SK-N-SH (cell line): ENCODE measurements around the gene PHKB. TPM values are rescaled to one million over a fixed set of nuclear protein-coding genes. Genes with fewer than 3 reads are reported as not detected.

Experiments
- CTCF ChIA-PET: fragments of 300-600, 350-600 bp; formaldehyde crosslinking; extraction: SDS; loops from one replicate; lab custom pipeline; 2021; lab: Yijun Ruan, JAX
- POLR2A ChIA-PET: fragments of 350-600 bp; sonication (Branson Sonifier 250); formaldehyde crosslinking; extraction: SDS; loops from one replicate; lab custom pipeline; 2020; ENCODE audit warnings: antibody characterized with exemption, inconsistent platforms; lab: Yijun Ruan, JAX
- DNase-seq: peaks from one replicate; pipeline ENCODE4 v3.0.0; 2012
- H2AFZ ChIP-seq: fragments of 200-600 bp; sonication (generic); 2 replicates; pipeline ENCODE4 v1.8.1; 2016; ENCODE audit warnings: antibody characterized with exemption, mild to moderate bottlenecking, low read depth
- H3F3A ChIP-seq: fragments of 200-600 bp; sonication (generic); replicated peaks from 2 replicates; pipeline ENCODE3; 2016; ENCODE audit warnings: antibody characterized with exemption, mild to moderate bottlenecking; ENCODE audit not compliant: insufficient read depth
- H3K27ac ChIP-seq, 2 experiments: fragments of 200-500 bp in 1 of 2; fragments of 200-600 bp in 1 of 2; sonication (Bioruptor generic) in 1 of 2; sonication (generic), shearing (Covaris generic) in 1 of 2; 2 replicates each; pipeline versions ENCODE4 v1.5.1 to v1.6.1; 2014 to 2016; ENCODE audit warnings: low read depth in 2 of 2, inconsistent platforms in 1 of 2, low read length in 1 of 2, mild to moderate bottlenecking in 1 of 2, mixed read lengths in 1 of 2
- H3K27me3 ChIP-seq: fragments of 200-600 bp; sonication (generic), shearing (Covaris generic); 2 replicates; pipeline ENCODE4 v1.6.1; 2016; ENCODE audit warnings: mixed run types; ENCODE audit not compliant: insufficient read depth
- H3K36me3 ChIP-seq, 2 experiments: fragments of 200-500 bp in 1 of 2; fragments of 200-600 bp in 1 of 2; sonication (Bioruptor generic) in 1 of 2; sonication (generic) in 1 of 2; replicated peaks in 1 of 2; 2 replicates each; pipeline versions ENCODE3 to v1.5.1; 2014 to 2016; ENCODE audit warnings: low read length in 1 of 2, mild to moderate bottlenecking in 1 of 2; ENCODE audit not compliant: insufficient read depth in 2 of 2, control insufficient read depth in 1 of 2
- H3K4me1 ChIP-seq, 2 experiments: fragments of 200-500 bp in 1 of 2; fragments of 200-600 bp in 1 of 2; sonication (Bioruptor generic) in 1 of 2; sonication (generic), shearing (Covaris generic) in 1 of 2; 2 replicates each; pipeline versions ENCODE4 v1.5.1 to v1.6.1; 2014 to 2016; ENCODE audit warnings: low read depth in 1 of 2, low read length in 1 of 2, mixed run types in 1 of 2; ENCODE audit not compliant: insufficient read depth in 2 of 2, control insufficient read depth in 1 of 2
- H3K4me2 ChIP-seq: fragments of 200-600 bp; sonication (generic), shearing (Covaris generic); 2 replicates; pipeline ENCODE4 v1.6.1; 2017; ENCODE audit warnings: mixed run types
- H3K4me3 ChIP-seq, 2 experiments: fragments of 200-500 bp in 1 of 2; fragments of 200-600 bp in 1 of 2; sonication (Bioruptor generic) in 1 of 2; sonication (generic), shearing (Covaris generic) in 1 of 2; 2 replicates each; pipeline versions ENCODE4 v1.5.1 to v1.8.1; 2014 to 2016; ENCODE audit warnings: low read depth in 2 of 2, inconsistent platforms in 1 of 2, low read length in 1 of 2, mild to moderate bottlenecking in 1 of 2, mixed read lengths in 1 of 2, moderate library complexity in 1 of 2
- H3K79me2 ChIP-seq: fragments of 200-600 bp; sonication (generic); 2 replicates; pipeline ENCODE4 v1.8.1; 2017; ENCODE audit warnings: mild to moderate bottlenecking; ENCODE audit not compliant: insufficient read depth
- H3K9ac ChIP-seq: fragments of 200-600 bp; sonication (generic); 2 replicates; pipeline ENCODE4 v1.6.1; 2017; ENCODE audit warnings: mixed run types
- H3K9me2 ChIP-seq: fragments of 200-600 bp; sonication (generic); 2 replicates; pipeline ENCODE4 v1.6.1; 2017; ENCODE audit warnings: mixed run types
- H3K9me3 ChIP-seq: fragments of 200-600 bp; sonication (generic); 2 replicates; pipeline ENCODE4 v1.6.1; 2017; ENCODE audit warnings: mixed run types, mild to moderate bottlenecking, moderate library complexity
- H4K20me1 ChIP-seq: fragments of 200-600 bp; sonication (generic); 2 replicates; pipeline ENCODE4 v1.6.1; 2017; ENCODE audit warnings: mild to moderate bottlenecking, mixed run types; ENCODE audit not compliant: insufficient read depth
- ELF1 ChIP-seq: IDR thresholded peaks from 2 replicates; pipeline ENCODE4 v1.4.0; 2012
- EP300 ChIP-seq, 2 experiments: IDR thresholded peaks; 2 replicates each; pipeline versions ENCODE4 v1.4.0 to v1.6.1; 2012; ENCODE audit warnings: borderline replicate concordance in 1 of 2, low read depth in 1 of 2, low read length in 1 of 2
- EZH2phosphoT487 ChIP-seq: fragments of 200-600 bp; sonication (generic); IDR thresholded peaks from 2 replicates; pipeline ENCODE4 v1.6.1; 2017; ENCODE audit warnings: low read depth, mixed run types, mild to moderate bottlenecking, antibody characterized with exemption, moderate library complexity, borderline replicate concordance
- FOXJ3 ChIP-seq: sonication (generic); formaldehyde crosslinking; IDR thresholded peaks from 2 replicates; pipeline ENCODE4 v1.5.1; 2020; ENCODE audit warnings: mild to moderate bottlenecking, missing genetic modification reagents
- FOXM1 ChIP-seq: IDR thresholded peaks from 2 replicates; pipeline ENCODE4 v1.4.0; 2012; ENCODE audit warnings: low read depth, mild to moderate bottlenecking
- GATA2 ChIP-seq: sonication (generic); formaldehyde crosslinking; IDR thresholded peaks from 2 replicates; pipeline ENCODE4 v1.5.0; 2020; ENCODE audit warnings: mild to moderate bottlenecking, missing genetic modification reagents
- MXI1 ChIP-seq: IDR thresholded peaks from 2 replicates; pipeline ENCODE4 v1.6.1; 2012; ENCODE audit warnings: mild to moderate bottlenecking, low read depth, low read length, improper control_type of control experiment
- RCOR1 ChIP-seq: fragments of 150-350 bp; IDR thresholded peaks from 2 replicates; pipeline ENCODE4 v1.6.1; 2017; ENCODE audit warnings: antibody characterized with exemption, low read length
- RFX5 ChIP-seq: IDR thresholded peaks from 2 replicates; pipeline ENCODE4 v1.6.1; 2012; ENCODE audit warnings: mild to moderate bottlenecking, improper control_type of control experiment, low read length
- RXRA ChIP-seq: IDR thresholded peaks from 2 replicates; pipeline ENCODE4 v1.4.0; 2012; ENCODE audit warnings: low read depth, mild to moderate bottlenecking, borderline replicate concordance
- SIN3A ChIP-seq: IDR thresholded peaks from 2 replicates; pipeline ENCODE4 v1.6.1; 2012; ENCODE audit warnings: low read depth, mild to moderate bottlenecking, low read length, moderate library complexity, borderline replicate concordance
- TEAD4 ChIP-seq: IDR thresholded peaks from 2 replicates; pipeline ENCODE4 v1.4.0; 2012; ENCODE audit warnings: mild to moderate bottlenecking, borderline replicate concordance; ENCODE audit not compliant: insufficient read depth
- YY1 ChIP-seq: IDR thresholded peaks from 2 replicates; pipeline ENCODE4 v1.4.0; 2012; ENCODE audit warnings: low read depth, mild to moderate bottlenecking
- WGBS: methylation state at CpG from one replicate; pipeline ENCODE4 v1.1.6; 2017; ENCODE audit warnings: low lambda C conversion rate; 5-methylcytosine and 5-hydroxymethylcytosine counted together
- polyA plus RNA-seq, 3 experiments: library from polyadenylated mRNA; depleted of rRNA; stranded (reverse); fragments of >200 nt; gene quantifications; 2 replicates each; pipeline ENCODE4 v1.2.3, GENCODE V29; 2012
- TF ChIP-seq, protein P1 (sequence below): fragments of 200-600 bp; sonication (generic); IDR thresholded peaks from 2 replicates; pipeline ENCODE4 v1.6.1; 2017; ENCODE audit warnings: antibody characterized with exemption, mild to moderate bottlenecking, moderate library complexity
- TF ChIP-seq, protein P2 (sequence below): IDR thresholded peaks from 2 replicates; pipeline ENCODE4 v1.4.0; 2012; ENCODE audit warnings: low read depth, borderline replicate concordance
- TF ChIP-seq, protein P3 (sequence below): IDR thresholded peaks from 2 replicates; pipeline ENCODE4 v1.4.0; 2012; ENCODE audit warnings: low read depth, borderline replicate concordance

PHKB gene
- polyA plus RNA-seq, 1 of the 3 experiments (the other 2 are of a cell fraction) = 20.8 TPM

GRCh38 chr16:47611042-47611441 lies 149.9 kb downstream of the PHKB start (continued):
- TF ChIP-seq, protein P1, sequence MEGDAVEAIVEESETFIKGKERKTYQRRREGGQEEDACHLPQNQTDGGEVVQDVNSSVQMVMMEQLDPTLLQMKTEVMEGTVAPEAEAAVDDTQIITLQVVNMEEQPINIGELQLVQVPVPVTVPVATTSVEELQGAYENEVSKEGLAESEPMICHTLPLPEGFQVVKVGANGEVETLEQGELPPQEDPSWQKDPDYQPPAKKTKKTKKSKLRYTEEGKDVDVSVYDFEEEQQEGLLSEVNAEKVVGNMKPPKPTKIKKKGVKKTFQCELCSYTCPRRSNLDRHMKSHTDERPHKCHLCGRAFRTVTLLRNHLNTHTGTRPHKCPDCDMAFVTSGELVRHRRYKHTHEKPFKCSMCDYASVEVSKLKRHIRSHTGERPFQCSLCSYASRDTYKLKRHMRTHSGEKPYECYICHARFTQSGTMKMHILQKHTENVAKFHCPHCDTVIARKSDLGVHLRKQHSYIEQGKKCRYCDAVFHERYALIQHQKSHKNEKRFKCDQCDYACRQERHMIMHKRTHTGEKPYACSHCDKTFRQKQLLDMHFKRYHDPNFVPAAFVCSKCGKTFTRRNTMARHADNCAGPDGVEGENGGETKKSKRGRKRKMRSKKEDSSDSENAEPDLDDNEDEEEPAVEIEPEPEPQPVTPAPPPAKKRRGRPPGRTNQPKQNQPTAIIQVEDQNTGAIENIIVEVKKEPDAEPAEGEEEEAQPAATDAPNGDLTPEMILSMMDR = no peak
- TF ChIP-seq GATA2 = no peak
- TF ChIP-seq EP300 (IDR thresholded peaks at IDR 0.05; ENCODE audit: borderline replicate concordance in 1 of 2, low read depth in 1 of 2, low read length in 1 of 2) = no peak
- TF ChIP-seq, protein P2, sequence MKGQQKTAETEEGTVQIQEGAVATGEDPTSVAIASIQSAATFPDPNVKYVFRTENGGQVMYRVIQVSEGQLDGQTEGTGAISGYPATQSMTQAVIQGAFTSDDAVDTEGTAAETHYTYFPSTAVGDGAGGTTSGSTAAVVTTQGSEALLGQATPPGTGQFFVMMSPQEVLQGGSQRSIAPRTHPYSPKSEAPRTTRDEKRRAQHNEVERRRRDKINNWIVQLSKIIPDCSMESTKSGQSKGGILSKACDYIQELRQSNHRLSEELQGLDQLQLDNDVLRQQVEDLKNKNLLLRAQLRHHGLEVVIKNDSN = no peak
- TF ChIP-seq SIN3A = no peak
- TF ChIP-seq EZH2phosphoT487 = no peak
- no peak for TF ChIP-seq RXRA
- no peak for TF ChIP-seq TEAD4
- no peak for TF ChIP-seq RFX5
- TF ChIP-seq RCOR1 = no peak

DNA sequence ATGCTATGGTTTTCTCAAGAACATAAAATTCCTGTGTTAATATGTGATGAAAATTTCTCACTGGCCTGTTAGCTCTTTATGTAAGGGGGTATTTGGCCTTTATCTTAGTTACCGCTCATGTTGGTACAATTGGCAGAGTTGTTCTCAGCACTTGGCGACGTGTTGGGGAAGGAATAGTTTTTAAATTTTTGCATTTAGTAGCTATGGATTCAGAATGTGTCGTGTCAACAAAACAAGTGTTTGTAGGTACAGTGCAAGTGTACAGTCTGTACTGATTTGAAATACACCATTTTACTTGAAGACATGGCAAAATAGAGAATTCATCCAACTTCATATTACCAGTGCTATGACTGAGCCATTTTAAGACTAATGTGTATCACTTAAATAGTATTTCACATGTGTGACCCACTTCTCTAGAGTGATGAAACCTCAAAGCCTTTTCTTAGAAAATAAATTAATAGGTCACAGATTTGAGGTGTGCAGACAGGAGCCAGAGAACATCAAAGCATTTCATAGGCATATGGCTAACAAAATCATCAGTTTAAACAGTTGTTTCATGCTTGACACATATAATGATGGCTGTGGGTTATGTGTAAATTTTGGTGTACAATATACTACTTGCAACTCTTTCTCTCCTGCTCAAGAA lies 150.8 kb downstream of the PHKB start:
- no peaks in the 10 kb centered on the region for H4K20me1 ChIP-seq
- no peak overlapping the region for H2AFZ ChIP-seq
- no peak overlapping the region for H3K4me2 ChIP-seq
- H3F3A ChIP-seq = no peaks in the 10 kb centered on the region
- POLR2A ChIA-PET = no interaction called here
- H3K36me3 ChIP-seq = peaks cover 0 to 19% of the 10 kb centered on the region in 2 experiments
- no peak overlapping the region for H3K9ac ChIP-seq
- CTCF ChIA-PET = no interaction called here
- H3K9me2 ChIP-seq = no peaks in the 10 kb centered on the region
- no peak for DNase-seq
- H3K4me3 ChIP-seq = no peak overlapping the region
- H3K4me1 ChIP-seq = no peaks in the 10 kb centered on the region
- no peaks in the 10 kb centered on the region for H3K27me3 ChIP-seq
- H3K9me3 ChIP-seq = no peaks in the 10 kb centered on the region
- over 99% methylated on average over 4 of the region's 4 CpGs for WGBS
- no peaks in the 10 kb centered on the region for H3K79me2 ChIP-seq
- TF ChIP-seq RXRA (no peak), MXI1 (no peak), ELF1 (no peak), RCOR1 (no peak), RFX5 (no peak), YY1 (no peak), FOXM1 (no peak), FOXJ3 (CRISPR knock-in tag) (no peak)
- TF ChIP-seq, protein P1 = no peak
- TF ChIP-seq, protein P3, sequence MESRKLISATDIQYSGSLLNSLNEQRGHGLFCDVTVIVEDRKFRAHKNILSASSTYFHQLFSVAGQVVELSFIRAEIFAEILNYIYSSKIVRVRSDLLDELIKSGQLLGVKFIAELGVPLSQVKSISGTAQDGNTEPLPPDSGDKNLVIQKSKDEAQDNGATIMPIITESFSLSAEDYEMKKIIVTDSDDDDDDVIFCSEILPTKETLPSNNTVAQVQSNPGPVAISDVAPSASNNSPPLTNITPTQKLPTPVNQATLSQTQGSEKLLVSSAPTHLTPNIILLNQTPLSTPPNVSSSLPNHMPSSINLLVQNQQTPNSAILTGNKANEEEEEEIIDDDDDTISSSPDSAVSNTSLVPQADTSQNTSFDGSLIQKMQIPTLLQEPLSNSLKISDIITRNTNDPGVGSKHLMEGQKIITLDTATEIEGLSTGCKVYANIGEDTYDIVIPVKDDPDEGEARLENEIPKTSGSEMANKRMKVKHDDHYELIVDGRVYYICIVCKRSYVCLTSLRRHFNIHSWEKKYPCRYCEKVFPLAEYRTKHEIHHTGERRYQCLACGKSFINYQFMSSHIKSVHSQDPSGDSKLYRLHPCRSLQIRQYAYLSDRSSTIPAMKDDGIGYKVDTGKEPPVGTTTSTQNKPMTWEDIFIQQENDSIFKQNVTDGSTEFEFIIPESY = no peak
- no peak overlapping the region for H3K27ac ChIP-seq
